CD4-positive, alpha-beta T cell (primary cell): ENCODE measurements around the gene COPE. TPM values are rescaled to one million over a fixed set of nuclear protein-coding genes. Genes with fewer than 3 reads are reported as not detected.
A peak's percentile ranks its signal among the peaks of the same experiment; 100 is the strongest.

Experiments
- ATAC-seq: fragments of 200-7000 bp; cut with Tn5 transposase; one replicate; pipeline ENCODE4 v1.10.0; 2022; ENCODE audit warnings: mild to moderate bottlenecking; ENCODE audit not compliant: poor library complexity
- CTCF ChIA-PET: fragments of 350-600 bp; sonication (Branson Sonifier 250); formaldehyde crosslinking; loops from one replicate; lab custom pipeline; 2021; ENCODE audit warnings: antibody characterized with exemption, inconsistent platforms; lab: Charles Lee
- POLR2A ChIA-PET: fragments of 350-600 bp; sonication (Branson Sonifier 250); formaldehyde crosslinking; loops from one replicate; lab custom pipeline; 2021; ENCODE audit warnings: antibody characterized with exemption, inconsistent platforms; lab: Charles Lee
- DNase-seq, 14 experiments: peaks; one replicate each; pipeline ENCODE4 v3.0.0-alpha.2; 2013 to 2020; ENCODE audit warnings: mixed read lengths in 2 of 14
- H3K27ac ChIP-seq, 2 donors: one replicate each; pipeline versions ENCODE4 v1.5.1 to v1.7.0; 2013; ENCODE audit warnings: low read length in 2 of 2, low read depth in 1 of 2, mild to moderate bottlenecking in 1 of 2
- H3K27me3 ChIP-seq, 2 experiments: 1 replicate in 1 of 2; 2 replicates in 1 of 2; pipeline versions ENCODE4 v1.6.1 to v1.7.0; 2013; ENCODE audit warnings: low read length in 2 of 2, control low read depth in 1 of 2, mild to moderate bottlenecking in 1 of 2, moderate library complexity in 1 of 2; ENCODE audit not compliant: insufficient read depth in 2 of 2, control insufficient read depth in 1 of 2
- H3K36me3 ChIP-seq: one replicate; pipeline ENCODE4 v1.6.1; 2013; ENCODE audit warnings: low read length, control low read depth; ENCODE audit not compliant: insufficient read depth
- H3K4me1 ChIP-seq: one replicate; pipeline ENCODE4 v1.6.1; 2013; ENCODE audit warnings: low read length, control low read depth; ENCODE audit not compliant: insufficient read depth
- H3K4me3 ChIP-seq: one replicate; pipeline ENCODE4 v1.5.1; 2013; ENCODE audit warnings: mild to moderate bottlenecking, low read length, moderate library complexity
- H3K9me3 ChIP-seq, 2 experiments: 1 replicate in 1 of 2; 2 replicates in 1 of 2; pipeline versions ENCODE4 v1.6.1 to v1.7.0; 2013; ENCODE audit warnings: low read length in 2 of 2, mild to moderate bottlenecking in 2 of 2, control low read depth in 1 of 2, moderate library complexity in 1 of 2; ENCODE audit not compliant: control insufficient read depth in 1 of 2, insufficient read depth in 1 of 2
- H3K27ac Mint-ChIP-seq: one replicate; pipeline ENCODE4 v1.8.0; 2020; ENCODE audit warnings: mixed read lengths
- H3K27me3 Mint-ChIP-seq: one replicate; pipeline ENCODE4 v1.8.0; 2021; ENCODE audit warnings: mixed read lengths
- H3K36me3 Mint-ChIP-seq: one replicate; pipeline ENCODE4 v1.8.0; 2021; ENCODE audit warnings: low read depth, mixed read lengths
- H3K4me1 Mint-ChIP-seq: one replicate; pipeline ENCODE4 v1.8.0; 2021; ENCODE audit warnings: low read depth, mixed read lengths
- H3K4me3 Mint-ChIP-seq: one replicate; pipeline ENCODE4 v1.8.0; 2020; ENCODE audit warnings: mild to moderate bottlenecking, mixed read lengths
- H3K9me3 Mint-ChIP-seq: one replicate; pipeline ENCODE4 v1.8.0; 2020; ENCODE audit warnings: mixed read lengths
- intact Hi-C, 2 experiments: fragments of 100-400 bp; cut with DNase I in 1 of 2; cut with micrococcal nuclease in 1 of 2; formaldehyde crosslinking; loops; one replicate each; pipeline versions ENCODE4 v1.15.1 to v1.9.0; 2023 to 2025; cut with DNase I, micrococcal nuclease
- total RNA-seq, 174 experiments: library from RNA in 2 of 174; stranded (reverse) in 2 of 174; gene quantifications; one replicate each; pipeline ENCODE4 v1.2.3 and lab custom pipeline; 2021 to 2026
- TF ChIP-seq, protein P1 (sequence below): fragments of 200-600 bp; IDR thresholded peaks from one replicate; pipeline ENCODE4 v1.8.0; 2022; ENCODE audit warnings: antibody characterized with exemption, mild to moderate bottlenecking

Gene COPE
- total RNA-seq, 2 experiments from 2014 or later: 135 to 143 TPM

DNA sequence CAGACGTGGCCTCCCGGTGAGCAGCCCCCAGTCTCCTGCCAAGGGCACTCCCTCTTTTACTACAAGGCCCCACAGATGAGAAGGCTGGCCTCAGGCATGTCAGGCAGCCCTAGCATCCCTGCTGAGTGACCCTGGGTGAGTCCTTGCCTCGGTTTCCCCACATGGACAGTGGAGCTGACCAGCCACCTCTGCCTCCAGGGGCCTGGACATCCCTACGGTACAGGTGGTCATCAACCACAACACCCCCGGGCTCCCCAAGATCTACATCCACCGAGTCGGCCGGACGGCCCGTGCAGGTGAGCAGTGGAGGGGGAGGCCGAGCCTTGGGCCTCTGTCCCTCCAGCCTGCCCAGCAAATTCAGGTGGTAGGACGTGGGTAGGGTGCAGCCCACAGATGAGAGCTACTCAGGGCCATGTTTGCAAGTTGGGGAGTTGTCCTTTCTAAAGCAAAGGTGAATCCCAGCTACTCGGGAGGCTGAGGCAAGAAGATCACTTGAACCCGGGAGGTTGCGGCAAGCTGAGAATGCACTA lies 5.6 kb upstream of the COPE start:
- intact Hi-C loops: no loop called here
- Histone ChIP-seq H3K27ac (no peak overlapping the region), H3K9me3 (no peaks in the 10 kb centered on the region), H3K36me3 (peaks cover 54% of the 10 kb centered on the region), H3K4me1 (peaks cover 15% of the 10 kb centered on the region), H3K27me3 (no peaks in the 10 kb centered on the region), H3K4me3 (no peak overlapping the region)
- no peaks in the 10 kb centered on the region for H3K9me3 Mint-ChIP-seq
- ATAC-seq (no peak), DNase-seq (peak in 1 of 14 experiments; percentile 28)
- TF ChIP-seq, protein P1, sequence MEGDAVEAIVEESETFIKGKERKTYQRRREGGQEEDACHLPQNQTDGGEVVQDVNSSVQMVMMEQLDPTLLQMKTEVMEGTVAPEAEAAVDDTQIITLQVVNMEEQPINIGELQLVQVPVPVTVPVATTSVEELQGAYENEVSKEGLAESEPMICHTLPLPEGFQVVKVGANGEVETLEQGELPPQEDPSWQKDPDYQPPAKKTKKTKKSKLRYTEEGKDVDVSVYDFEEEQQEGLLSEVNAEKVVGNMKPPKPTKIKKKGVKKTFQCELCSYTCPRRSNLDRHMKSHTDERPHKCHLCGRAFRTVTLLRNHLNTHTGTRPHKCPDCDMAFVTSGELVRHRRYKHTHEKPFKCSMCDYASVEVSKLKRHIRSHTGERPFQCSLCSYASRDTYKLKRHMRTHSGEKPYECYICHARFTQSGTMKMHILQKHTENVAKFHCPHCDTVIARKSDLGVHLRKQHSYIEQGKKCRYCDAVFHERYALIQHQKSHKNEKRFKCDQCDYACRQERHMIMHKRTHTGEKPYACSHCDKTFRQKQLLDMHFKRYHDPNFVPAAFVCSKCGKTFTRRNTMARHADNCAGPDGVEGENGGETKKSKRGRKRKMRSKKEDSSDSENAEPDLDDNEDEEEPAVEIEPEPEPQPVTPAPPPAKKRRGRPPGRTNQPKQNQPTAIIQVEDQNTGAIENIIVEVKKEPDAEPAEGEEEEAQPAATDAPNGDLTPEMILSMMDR: no peak
- H3K4me1 Mint-ChIP-seq: peaks cover 8% of the 10 kb centered on the region
- H3K36me3 Mint-ChIP-seq: peaks cover 62% of the 10 kb centered on the region
- H3K27me3 Mint-ChIP-seq: no peaks in the 10 kb centered on the region
- POLR2A ChIA-PET: no interaction called here
- H3K27ac Mint-ChIP-seq: no peak overlapping the region
- CTCF ChIA-PET: no interaction called here
- peak overlapping the region; percentile 63 for H3K4me3 Mint-ChIP-seq

GRCh38 chr19:18922228-18922985 lies 3.2 kb upstream of the COPE start:
- ChIA-PET CTCF (no interaction called here), POLR2A (no interaction called here)
- Mint-ChIP-seq H3K36me3 (peaks cover 72% of the 10 kb centered on the region), H3K9me3 (no peaks in the 10 kb centered on the region), H3K4me3 (no peak overlapping the region), H3K4me1 (peaks cover 27% of the 10 kb centered on the region), H3K27ac (no peak overlapping the region), H3K27me3 (no peaks in the 10 kb centered on the region)
- H3K27ac ChIP-seq: no peak overlapping the region
- H3K27me3 ChIP-seq: no peaks in the 10 kb centered on the region
- intact Hi-C loops: no loop called here
- ATAC-seq (no peak), DNase-seq (no peak)
- no peak overlapping the region for H3K4me3 ChIP-seq
- H3K4me1 ChIP-seq: peaks cover 29% of the 10 kb centered on the region
- peaks cover 47% of the 10 kb centered on the region for H3K36me3 ChIP-seq
- no peaks in the 10 kb centered on the region for H3K9me3 ChIP-seq
- TF ChIP-seq, protein P1: no peak

DNA sequence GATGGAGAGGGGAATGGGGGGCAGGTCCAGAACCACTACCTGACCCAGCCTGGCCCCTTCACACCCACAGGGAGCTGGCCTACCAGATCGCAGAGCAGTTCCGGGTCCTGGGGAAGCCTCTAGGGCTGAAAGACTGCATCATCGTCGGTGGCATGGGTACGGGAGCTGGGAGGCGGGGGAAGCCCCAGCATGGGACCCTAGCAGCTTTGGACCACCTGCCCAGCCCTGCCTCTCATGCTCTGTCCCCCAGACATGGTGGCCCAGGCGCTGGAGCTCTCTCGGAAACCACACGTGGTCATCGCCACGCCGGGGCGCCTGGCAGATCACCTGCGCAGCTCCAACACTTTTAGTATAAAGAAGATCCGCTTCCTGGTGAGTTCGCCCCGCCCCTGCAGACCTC lies 2.4 kb upstream of the COPE start:
- no peaks in the 10 kb centered on the region for H3K27me3 ChIP-seq
- H3K36me3 Mint-ChIP-seq: peaks cover 72% of the 10 kb centered on the region
- ChIA-PET CTCF (no interaction called here), POLR2A (no interaction called here)
- intact Hi-C loops: loop anchor here in 1 of 2 experiments (2.0 kb wide), 1 partner anchor 19 kb away; the partner anchor contains the start of gene HOMER3
- no peak overlapping the region for H3K27ac ChIP-seq
- H3K9me3 Mint-ChIP-seq: no peaks in the 10 kb centered on the region
- peaks cover 47% of the 10 kb centered on the region for H3K36me3 ChIP-seq
- DNase-seq (no peak), ATAC-seq (no peak)
- no peaks in the 10 kb centered on the region for H3K27me3 Mint-ChIP-seq
- TF ChIP-seq, protein P1: no peak
- H3K9me3 ChIP-seq: no peaks in the 10 kb centered on the region
- H3K4me3 ChIP-seq: no peak overlapping the region
- H3K27ac Mint-ChIP-seq: no peak overlapping the region
- H3K4me3 Mint-ChIP-seq: peak overlapping the region; percentile 68
- peaks cover 36% of the 10 kb centered on the region for H3K4me1 ChIP-seq
- peaks cover 34% of the 10 kb centered on the region for H3K4me1 Mint-ChIP-seq
